IPS-18a (cell line): ENCODE measurements around the gene THAP2.
"Not testable (repeated sequence)": the region's sequence is repeated elsewhere in the genome, so short reads cannot be mapped to it uniquely, and the experiment has no call there.

Experiments
- H3K27ac ChIP-seq: one replicate; pipeline ENCODE4 v1.5.1; 2013; ENCODE audit warnings: low read length
- H3K27me3 ChIP-seq: one replicate; pipeline ENCODE4 v1.6.1; 2013; ENCODE audit warnings: mild to moderate bottlenecking, low read length; ENCODE audit not compliant: control insufficient read depth, insufficient read depth
- H3K36me3 ChIP-seq: one replicate; pipeline ENCODE4 v1.6.1; 2013; ENCODE audit warnings: low read depth, low read length; ENCODE audit not compliant: control insufficient read depth
- H3K4me1 ChIP-seq: one replicate; pipeline ENCODE4 v1.6.1; 2013; ENCODE audit warnings: low read depth, low read length; ENCODE audit not compliant: control insufficient read depth
- H3K4me3 ChIP-seq: one replicate; pipeline ENCODE4 v1.5.1; 2013; ENCODE audit warnings: low read length
- H3K9ac ChIP-seq: one replicate; pipeline ENCODE4 v1.6.1; 2013; ENCODE audit warnings: mild to moderate bottlenecking, low read length, moderate library complexity
- H3K9me3 ChIP-seq: one replicate; pipeline ENCODE4 v1.6.1; 2013; ENCODE audit warnings: low read depth, low read length; ENCODE audit not compliant: control insufficient read depth

The THAP2 gene

DNA sequence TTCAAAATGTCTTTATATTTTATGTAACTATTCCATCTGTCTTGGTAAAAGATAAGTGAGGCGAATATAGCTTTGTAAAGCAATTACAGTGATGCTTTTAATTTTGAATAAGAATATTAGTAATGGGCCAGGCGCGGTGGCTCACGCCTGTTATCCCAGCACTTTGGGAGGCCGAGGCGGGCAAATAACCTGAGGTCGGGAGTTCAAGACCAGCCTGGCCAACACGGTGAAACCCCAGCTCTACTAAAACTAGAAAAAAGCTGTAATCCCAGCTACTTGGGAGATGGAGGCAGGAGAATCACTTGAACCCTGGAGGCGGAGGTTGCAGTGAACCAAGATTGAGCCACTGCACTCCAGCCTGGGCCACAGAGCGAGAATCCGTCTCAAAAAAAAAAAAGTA, 23.1 kb downstream of the THAP2 start:
- H3K27ac ChIP-seq, H3K27me3 ChIP-seq, H3K4me1 ChIP-seq, H3K36me3 ChIP-seq, H3K9me3 ChIP-seq, H3K9ac ChIP-seq: not testable (repeated sequence)
- H3K4me3 ChIP-seq, result peak overlapping the region; percentile 94

DNA sequence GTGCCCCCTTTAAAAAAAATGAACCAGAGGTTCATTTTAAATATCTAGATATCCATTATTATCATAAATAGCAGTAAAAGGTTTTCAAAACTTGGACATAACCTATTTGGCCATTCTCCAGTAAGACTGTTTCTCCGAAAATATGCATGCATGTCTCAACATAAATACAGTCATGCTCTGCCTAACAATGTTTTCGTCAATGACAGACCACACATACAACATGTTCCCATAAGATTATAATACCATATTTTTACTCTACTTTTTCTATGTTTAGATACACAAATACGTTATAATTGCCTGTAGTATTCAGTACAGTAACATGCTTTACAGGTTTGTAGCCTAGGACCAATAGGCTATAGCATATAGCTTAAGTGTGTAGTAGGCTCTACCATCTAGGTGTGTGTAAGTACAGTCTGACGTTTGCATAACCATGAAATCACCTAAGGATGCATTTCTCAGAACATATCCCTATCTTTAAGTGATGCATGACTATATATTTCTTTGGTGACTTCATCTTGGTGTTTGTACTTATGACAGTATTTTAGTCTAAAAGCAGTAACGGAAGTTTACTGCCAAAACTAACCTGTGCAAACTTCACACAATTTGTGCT, 25.0 kb downstream of the THAP2 start:
- H3K27ac ChIP-seq, result no peak overlapping the region
- H3K4me1 ChIP-seq, result no peaks in the 10 kb centered on the region
- H3K4me3 ChIP-seq, result no peak overlapping the region
- H3K27me3 ChIP-seq, result no peaks in the 10 kb centered on the region
- H3K9me3 ChIP-seq, result no peaks in the 10 kb centered on the region
- H3K36me3 ChIP-seq, result no peaks in the 10 kb centered on the region
- no peak overlapping the region for H3K9ac ChIP-seq

DNA sequence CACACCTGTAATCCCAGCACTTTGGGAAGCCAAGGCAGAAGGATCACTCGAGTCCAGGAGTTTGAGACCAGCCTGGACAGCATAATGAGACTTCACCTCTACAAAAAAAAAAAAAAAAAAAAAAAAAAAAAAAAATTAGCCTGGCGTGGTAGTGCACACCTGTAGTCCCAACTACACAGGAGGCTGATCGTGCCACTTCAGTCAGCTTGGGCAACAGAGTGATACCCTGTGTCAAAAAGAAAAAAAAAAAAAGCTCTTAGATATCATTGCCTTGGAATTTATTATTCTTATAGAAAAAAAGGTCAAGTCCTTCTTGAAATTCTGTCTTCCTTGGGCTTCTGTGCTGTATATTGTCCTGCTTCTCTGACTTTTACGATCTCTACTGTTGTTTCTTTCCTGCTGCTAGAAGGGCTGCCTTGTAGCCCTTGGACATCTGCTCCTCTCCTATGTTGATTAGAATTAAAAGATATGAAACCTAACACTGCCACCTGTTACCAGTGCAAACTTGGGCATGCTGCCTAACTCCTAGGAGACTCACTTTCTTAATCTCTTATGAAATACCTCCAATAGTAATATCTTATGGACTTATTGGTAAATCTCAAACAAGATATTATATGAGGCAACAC, 27.5 kb downstream of the THAP2 start:
- Histone ChIP-seq H3K9ac (no peak overlapping the region), H3K9me3 (no peaks in the 10 kb centered on the region), H3K4me1 (no peaks in the 10 kb centered on the region), H3K27ac (no peak overlapping the region), H3K4me3 (no peak overlapping the region), H3K36me3 (no peaks in the 10 kb centered on the region), H3K27me3 (no peaks in the 10 kb centered on the region)

DNA sequence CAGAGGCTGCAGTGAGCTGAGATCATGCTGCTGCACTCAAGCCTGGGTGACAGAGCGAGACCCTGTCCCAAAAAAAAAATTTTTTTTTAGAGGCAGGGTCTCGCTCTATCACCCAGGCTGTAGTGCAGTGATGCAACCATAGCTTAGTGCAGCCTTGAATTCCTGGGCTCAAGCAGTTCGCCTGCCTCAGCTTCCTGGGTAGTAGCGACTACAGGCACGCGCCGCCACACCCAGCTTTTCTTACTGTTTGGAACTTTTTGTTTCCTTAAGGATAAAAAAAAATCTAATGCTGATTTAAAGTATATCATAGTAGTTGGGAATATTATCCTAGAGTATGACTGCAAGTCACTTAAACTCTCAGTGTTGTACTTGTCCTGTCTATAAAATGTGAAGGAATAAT, 29.0 kb downstream of the THAP2 start:
- no peaks in the 10 kb centered on the region for H3K9me3 ChIP-seq
- H3K4me3 ChIP-seq, result no peak overlapping the region
- no peak overlapping the region for H3K9ac ChIP-seq
- no peaks in the 10 kb centered on the region for H3K4me1 ChIP-seq
- H3K27ac ChIP-seq, result no peak overlapping the region
- no peaks in the 10 kb centered on the region for H3K27me3 ChIP-seq
- H3K36me3 ChIP-seq, result peaks cover 8% of the 10 kb centered on the region

DNA sequence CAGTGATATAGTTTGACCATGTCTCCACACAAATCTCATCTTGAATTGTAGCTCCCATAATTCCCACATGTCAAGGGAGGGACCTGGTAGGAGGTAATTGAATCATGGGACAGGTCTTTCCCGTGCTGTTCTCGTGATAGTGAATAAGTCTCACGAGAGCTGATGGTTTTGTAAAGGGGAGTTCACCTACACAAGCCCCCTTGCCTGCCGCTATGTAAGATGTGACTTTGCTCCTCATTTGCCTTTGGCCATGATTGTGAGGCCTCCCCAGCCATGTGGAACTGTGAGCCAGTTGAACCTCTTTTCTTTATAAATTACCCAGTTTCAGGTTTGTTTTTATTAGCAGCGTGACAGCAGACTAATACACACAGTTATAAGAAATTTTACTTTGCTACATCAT, 29.6 kb downstream of the THAP2 start:
- H3K36me3 ChIP-seq, H3K4me1 ChIP-seq, H3K27me3 ChIP-seq, H3K9ac ChIP-seq, H3K27ac ChIP-seq, H3K4me3 ChIP-seq, H3K9me3 ChIP-seq: not testable (repeated sequence)

DNA sequence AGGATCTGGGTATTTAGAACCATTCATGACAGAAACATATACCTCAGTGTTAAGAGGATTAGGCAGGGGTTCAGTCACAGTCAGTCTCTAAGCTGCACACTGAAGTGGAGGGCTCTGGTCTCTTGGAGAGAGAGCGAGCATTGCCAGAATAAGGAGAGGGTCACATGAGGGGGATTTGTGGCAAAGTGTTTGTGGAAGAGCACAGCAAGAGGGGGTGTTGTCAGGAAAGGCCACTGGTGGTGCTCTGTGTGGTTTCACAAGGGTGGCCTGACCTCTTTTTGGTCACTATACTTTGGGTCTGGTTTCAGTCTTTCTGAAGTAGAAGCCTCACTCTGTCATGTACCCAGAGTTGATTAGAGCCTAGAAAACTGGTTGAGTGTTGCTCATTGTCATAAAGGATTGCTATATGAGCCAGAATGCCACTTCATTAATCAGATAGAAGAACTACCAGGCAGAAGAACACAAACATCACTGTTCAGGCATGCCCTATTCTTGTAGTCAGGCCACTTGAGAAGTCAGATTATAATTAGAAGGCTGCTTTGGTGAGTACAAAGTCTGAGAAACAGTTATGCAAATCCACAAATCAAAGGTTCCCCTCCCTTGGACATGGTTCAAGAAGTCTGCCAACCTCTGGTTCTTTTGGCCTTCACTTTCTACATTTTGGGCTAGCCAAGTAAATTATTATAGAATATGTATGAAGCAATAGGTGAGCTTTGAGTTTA, 30.2 kb downstream of the THAP2 start:
- Histone ChIP-seq H3K4me1 (no peaks in the 10 kb centered on the region), H3K27ac (no peak overlapping the region), H3K4me3 (no peak overlapping the region), H3K9ac (no peak overlapping the region), H3K36me3 (peaks cover 11% of the 10 kb centered on the region), H3K9me3 (no peaks in the 10 kb centered on the region), H3K27me3 (no peaks in the 10 kb centered on the region)

DNA sequence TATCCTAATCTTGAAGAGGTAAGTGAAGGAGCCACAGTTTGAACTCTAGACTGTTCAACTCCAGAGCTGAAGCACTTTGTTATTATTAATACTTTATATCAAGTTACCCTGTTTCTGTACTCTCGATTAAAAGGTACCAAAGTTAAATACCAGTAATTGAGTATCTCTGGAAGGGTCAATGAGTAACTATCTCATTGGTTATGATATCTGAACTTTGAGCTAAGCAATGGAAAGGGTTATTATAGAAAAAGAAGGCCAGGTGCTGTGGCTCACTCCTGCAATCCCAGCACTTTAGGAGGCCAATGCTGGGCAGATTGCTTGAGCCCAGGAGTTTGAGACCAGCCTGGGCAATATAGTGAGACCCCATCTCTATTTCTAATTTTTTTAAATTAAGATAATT, 31.7 kb downstream of the THAP2 start:
- Histone ChIP-seq H3K9me3 (no peaks in the 10 kb centered on the region), H3K4me1 (no peaks in the 10 kb centered on the region), H3K36me3 (peaks cover 11% of the 10 kb centered on the region), H3K9ac (no peak overlapping the region), H3K4me3 (no peak overlapping the region), H3K27ac (no peak overlapping the region), H3K27me3 (no peaks in the 10 kb centered on the region)

DNA sequence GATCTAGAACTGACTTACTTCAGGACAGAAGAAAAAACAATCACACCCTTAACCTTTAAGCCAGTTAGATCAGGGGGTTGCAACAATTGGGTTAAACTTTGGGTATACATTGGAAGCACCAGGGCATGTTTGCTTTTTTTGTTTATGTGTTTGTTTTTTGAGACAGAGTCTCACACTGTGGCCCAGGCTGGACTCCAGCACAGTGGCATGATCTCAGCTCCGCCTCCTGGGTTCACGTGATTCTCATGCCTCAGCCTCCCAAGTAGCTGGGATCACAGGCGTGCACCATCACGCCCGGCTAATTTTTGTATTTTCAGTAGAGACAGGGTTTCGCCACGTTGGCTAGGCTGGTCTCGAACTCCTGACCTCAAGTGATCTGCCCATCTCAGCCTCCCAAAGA, 38.1 kb downstream of the THAP2 start:
- H3K9me3 ChIP-seq, H3K4me1 ChIP-seq, H3K4me3 ChIP-seq, H3K27ac ChIP-seq, H3K27me3 ChIP-seq, H3K9ac ChIP-seq: not testable (repeated sequence)
- H3K36me3 ChIP-seq, result peaks cover 11% of the 10 kb centered on the region

DNA sequence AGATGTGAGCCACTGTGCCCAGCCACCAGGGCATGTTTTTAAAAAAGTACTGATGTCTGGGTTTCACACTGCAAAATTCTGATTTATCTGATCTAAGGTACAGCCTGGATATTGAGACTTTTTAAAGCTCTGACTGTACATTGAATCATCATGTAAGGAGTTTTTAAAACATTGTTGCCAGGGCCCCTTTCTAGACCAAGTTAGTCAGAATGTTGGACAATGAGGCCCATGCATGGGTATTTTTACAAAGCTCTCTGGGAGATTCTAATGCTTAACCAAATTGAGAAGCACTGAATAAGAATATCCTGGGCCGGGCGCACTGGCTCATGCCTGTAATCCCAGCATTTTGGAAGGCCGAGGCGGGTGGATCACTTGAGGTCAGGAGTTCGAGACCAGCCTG, 38.5 kb downstream of the THAP2 start:
- Histone ChIP-seq H3K4me3 (no peak overlapping the region), H3K27ac (no peak overlapping the region), H3K27me3 (no peaks in the 10 kb centered on the region), H3K9me3 (no peaks in the 10 kb centered on the region), H3K36me3 (peaks cover 9% of the 10 kb centered on the region), H3K9ac (no peak overlapping the region), H3K4me1 (no peaks in the 10 kb centered on the region)

DNA sequence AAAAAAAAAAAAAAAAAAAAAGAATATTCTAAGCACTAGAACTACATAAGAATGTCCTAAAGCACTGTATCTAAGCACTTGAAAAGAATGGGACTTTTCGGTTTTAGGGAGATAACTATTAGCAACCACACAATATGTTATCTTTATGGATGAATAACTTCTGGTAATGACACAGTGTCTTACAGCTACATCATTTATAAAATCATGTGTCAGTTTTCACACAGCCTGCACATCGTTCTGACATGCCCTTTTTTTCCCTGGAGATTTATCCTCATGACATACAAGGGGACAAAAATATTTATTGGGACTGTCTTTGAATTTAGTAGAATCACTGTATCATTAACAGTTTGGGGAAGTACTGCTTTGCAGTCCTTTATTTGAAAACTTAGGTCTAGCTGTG, 39.1 kb downstream of the THAP2 start:
- Histone ChIP-seq H3K4me1 (no peaks in the 10 kb centered on the region), H3K36me3 (peaks cover 4% of the 10 kb centered on the region)

DNA sequence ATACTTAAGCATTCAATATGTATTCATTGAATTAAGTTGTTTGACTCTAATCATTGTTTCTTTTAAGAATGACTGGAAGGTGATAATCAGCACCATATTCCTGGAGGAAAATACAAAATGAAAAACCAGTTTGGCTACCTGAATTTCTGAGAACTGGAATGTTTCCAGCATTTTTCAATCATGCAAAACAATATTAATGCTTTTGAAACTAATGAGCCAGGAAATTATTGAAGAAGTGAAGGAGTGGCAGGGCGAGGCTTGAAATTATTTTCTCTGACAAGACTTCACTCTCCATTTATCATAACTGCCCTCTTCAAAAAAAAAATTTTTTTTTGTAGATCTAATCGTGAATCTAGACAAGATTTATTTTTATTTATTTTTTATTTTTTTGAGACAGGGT, 40.8 kb downstream of the THAP2 start:
- H3K9me3 ChIP-seq, result no peaks in the 10 kb centered on the region
- H3K4me3 ChIP-seq, result no peak overlapping the region
- H3K27me3 ChIP-seq, result no peaks in the 10 kb centered on the region
- no peak overlapping the region for H3K9ac ChIP-seq
- H3K36me3 ChIP-seq, result no peaks in the 10 kb centered on the region
- peaks cover 4% of the 10 kb centered on the region for H3K4me1 ChIP-seq
- H3K27ac ChIP-seq, result no peak overlapping the region

More for the DNA sequence above, 39.1 kb downstream of the THAP2 start:
- Histone ChIP-seq H3K27ac (no peak overlapping the region), H3K9me3 (no peaks in the 10 kb centered on the region), H3K27me3 (no peaks in the 10 kb centered on the region), H3K9ac (no peak overlapping the region), H3K4me3 (no peak overlapping the region)

DNA sequence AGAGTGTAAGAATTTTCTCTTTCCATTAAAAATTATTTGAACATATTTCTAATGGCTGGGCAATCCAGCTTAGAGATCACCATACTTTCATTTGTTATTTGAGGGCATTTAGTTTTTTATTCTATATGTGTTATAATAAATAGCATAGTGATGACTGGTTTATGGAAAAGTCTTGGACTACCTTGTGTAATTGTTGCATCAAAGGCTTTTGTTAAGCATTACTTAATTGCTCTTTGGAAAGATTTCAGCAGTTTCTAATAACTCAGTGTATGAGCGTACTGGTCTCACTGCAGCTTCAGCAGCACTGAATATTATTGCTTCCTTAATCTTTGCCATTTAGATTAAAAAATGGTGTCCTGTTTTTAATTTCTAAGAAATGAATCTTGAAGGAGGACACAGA, 44.6 kb downstream of the THAP2 start:
- Histone ChIP-seq H3K36me3 (no peaks in the 10 kb centered on the region), H3K4me1 (peaks cover 4% of the 10 kb centered on the region), H3K9me3 (peaks cover 3% of the 10 kb centered on the region), H3K9ac (no peak overlapping the region), H3K4me3 (no peak overlapping the region), H3K27ac (no peak overlapping the region), H3K27me3 (no peaks in the 10 kb centered on the region)
